CD4-positive, alpha-beta T cell treated with Interleukin-2 at 100 ng/mL for 4 hours (primary cell): ENCODE data around the gene TNS1.
"Not testable (repeated sequence)": the region's sequence is repeated elsewhere in the genome, so short reads cannot be mapped to it uniquely, and the experiment has no call there.

ENCODE experiments used
- DNase-seq: peaks from one replicate; pipeline ENCODE4 v3.0.0-alpha.2; 2020; ENCODE audit warnings: low spot score

The TNS1 gene

DNA sequence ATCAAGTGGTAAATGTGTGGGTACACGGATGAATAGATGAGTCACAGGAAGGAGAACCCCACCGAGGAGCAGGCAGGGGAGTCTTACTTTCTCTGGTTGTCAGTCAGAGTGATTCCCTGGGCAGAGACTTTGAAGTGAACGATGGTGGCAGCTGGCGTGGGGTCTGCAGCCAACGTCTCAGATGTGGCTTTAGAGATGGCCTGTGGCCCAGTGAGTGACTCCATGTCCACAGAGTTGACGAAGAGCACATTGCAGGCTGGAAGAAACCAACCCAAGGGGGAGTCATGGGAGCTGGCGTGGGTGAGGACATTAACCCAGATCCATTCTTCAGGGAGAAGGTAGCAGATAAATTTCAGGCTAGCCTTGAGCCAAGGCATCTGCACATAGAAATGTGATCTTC lies 193.1 kb downstream of the TNS1 start:
- DNase-seq = no peak

DNA sequence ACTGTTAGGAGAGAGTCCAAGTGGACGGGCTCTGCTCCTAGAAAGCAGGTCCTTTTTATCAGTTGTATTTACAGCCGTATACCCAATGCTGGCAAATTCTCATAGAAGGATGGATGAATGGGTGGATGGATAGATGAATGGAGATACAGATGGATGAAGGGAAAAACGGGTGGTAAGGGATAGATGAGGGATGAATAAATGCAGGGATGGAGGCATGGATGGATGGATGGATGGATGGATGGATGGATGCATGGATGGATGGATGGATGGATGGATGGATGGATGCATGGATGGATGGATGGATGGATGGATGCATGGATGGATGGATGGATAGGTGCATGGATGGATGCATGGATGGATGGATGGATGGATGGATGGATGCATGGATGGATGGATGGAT lies 193.8 kb downstream of the TNS1 start:
- not testable (repeated sequence) for DNase-seq

DNA sequence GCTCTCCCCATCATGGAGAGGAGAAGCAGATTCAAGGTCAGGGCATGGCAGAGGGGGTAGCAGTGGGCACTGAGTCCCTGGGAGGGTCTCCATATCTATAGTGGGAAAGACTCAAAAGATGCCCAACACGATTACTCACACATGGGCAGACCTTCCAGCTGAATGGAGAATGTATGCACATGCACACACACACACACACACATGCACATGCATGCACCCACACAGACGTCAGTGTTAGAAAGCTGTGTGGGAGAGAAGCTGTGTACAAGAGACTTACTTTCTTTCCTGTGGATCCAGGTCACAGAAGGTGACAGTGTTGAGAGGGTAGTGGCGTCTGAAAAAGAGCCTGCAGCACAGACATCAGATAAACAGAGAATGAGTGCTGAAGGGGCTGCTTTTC lies 194.5 kb downstream of the TNS1 start:
- no peak for DNase-seq

DNA sequence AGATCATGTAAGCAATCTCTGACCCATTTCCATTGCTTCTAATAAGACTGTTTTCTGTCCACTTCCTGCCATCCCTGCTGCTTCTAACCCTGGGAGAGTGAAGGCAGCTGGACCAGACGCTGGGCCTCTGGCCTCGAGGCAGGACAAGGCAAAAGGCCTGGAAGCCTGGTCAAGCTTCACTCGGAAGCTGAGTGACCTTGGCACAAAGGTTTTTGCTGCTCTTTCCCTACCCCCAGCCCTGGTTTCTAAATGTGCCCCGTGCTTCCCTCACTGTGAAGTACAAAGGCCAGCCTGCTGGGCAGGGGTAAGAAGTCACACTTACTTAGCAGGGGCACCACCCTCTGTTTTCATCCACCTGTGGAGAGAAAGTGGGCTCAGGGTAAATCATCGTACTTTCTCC lies 195.0 kb downstream of the TNS1 start:
- no peak for DNase-seq

DNA sequence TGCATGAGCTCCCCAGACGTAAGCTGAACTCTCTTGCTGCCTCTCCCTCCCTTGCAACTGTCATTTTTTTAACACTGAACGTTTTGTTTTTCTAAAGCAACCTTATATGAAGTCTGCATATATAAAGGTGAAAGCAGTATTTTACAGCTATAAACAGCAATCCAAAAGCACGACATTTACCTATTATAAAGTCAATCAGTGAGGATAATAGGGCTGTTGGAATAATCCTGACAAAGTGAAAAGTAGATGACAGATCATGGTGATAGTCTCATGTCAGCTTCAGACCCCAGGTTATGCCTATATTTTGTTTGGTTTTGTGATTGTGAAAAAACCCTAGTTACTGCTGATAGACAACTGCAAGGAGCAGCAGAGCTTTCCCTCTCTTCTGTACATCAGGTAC lies 195.8 kb downstream of the TNS1 start:
- DNase-seq = no peak

GRCh38 chr2:217806482-217806765 lies 196.4 kb downstream of the TNS1 start:
- DNase-seq = no peak

GRCh38 chr2:217805668-217806481 lies 196.9 kb downstream of the TNS1 start:
- DNase-seq = no peak

DNA sequence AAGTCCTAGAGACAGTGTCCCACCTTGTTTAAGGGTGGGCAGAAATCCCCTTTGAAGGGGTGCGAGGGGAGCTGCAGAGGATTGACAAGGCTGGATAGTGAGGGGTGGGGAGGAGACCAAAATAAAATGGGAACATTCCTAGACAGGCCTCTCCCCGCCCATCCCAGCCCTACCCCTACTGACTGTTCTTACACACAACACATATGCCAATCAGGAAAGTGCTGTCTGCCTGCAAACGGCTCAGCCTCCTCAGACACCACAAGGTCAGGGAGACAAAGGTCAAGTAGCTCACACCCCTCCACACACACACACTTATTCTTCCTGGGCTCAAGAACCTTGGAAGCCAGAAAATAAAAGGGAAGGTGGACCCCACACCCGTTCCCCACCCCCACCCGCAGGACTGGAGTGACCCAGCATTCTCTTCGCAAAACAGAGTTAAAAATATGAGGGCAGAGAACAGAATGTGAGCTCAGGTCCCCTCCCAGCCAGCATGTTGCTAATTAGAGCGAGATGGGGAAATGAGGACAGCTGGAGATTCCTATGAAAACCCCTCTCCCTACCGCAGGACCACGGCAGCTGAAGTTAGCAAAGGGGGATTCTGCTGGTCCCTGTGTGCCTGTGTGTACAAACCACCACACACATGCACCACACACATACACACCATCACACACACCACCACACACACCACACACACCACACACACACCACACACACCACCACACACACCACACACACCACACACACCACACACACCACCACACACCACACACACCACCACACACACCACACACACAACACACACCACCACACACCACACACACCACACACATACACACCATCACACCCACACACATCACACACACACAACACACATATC lies 197.8 kb downstream of the TNS1 start:
- no peak for DNase-seq

DNA sequence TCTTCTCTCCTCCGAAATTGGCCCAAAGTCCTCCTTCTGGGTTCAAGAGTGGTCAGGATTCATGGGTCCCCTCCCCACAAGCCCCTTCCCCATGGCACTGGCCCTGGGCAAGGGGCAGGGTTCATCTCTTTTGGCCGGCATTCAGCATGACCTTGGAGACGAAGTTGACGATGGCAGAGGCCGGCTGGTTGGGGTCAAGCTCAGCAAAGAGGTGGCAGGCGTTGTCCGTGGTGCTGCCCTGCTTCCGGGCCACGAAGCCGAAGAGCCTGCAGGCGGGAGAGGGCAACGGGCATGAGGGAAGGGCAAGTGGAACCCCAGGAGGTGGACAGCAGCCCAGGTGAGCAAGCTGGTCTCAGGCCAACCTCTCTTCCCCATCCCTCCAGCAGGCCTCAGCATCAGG lies 198.5 kb downstream of the TNS1 start:
- DNase-seq = no peak

DNA sequence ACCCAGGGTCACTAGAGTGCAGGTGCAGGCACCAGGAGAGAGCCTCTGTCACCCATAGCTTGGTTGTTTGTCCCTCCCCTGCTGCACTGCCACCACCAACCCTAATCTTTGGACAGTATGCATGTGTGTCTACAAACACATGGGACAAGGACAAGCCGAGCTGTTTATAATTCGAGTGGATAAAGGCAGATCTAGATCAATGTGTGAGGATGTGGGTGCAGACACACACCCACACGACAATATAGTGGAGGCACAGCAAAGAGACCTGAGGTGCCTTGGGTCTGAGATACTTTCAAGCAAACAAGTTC lies 199.2 kb downstream of the TNS1 start:
- DNase-seq = no peak

GRCh38 chr2:217802876-217803652 lies 199.7 kb downstream of the TNS1 start:
- no peak for DNase-seq

DNA sequence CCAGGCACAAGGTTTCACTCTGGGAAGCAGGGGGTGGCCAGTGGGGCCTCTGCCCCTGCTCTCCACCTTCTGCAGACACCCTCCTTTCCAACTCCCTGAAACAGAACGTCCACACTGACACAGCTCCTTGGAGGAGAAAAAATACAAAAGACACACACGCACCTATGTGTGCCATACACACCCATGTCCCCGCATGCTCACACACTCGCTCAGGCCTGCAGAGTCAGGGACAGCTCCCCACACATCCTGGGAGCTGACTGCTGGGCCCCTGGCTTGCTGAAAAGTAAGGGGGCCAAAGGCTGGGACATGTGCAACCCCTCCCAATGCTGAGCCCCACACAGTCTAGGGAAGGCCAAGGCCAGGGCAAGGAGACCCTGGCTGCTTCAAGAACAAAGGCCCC lies 200.5 kb downstream of the TNS1 start:
- no peak for DNase-seq

- DNase-seq = no peak
These were observed 201.1 kb downstream of the TNS1 start for GRCh38 chr2:217801711-217802110.

DNA sequence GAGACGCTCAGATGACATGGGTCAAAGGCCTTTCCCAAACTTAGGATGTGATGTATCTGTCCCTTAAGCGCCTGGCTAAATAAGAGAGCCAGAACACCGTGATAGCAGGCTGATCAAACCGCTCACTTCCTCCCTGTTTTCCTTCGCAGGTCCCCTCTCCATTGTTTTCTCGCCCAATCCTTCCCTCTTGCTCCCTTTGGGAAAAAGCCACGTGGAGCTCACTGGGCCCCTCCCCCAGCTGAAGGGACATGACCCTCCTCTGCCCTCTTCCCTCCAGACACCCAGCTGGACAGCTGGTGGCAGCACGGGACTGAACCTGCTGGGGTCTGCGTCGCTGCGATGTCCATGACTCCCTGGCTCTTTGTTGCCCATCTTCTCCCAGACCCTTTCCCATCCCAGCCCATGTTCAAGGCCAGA lies 201.7 kb downstream of the TNS1 start:
- DNase-seq = no peak

DNA sequence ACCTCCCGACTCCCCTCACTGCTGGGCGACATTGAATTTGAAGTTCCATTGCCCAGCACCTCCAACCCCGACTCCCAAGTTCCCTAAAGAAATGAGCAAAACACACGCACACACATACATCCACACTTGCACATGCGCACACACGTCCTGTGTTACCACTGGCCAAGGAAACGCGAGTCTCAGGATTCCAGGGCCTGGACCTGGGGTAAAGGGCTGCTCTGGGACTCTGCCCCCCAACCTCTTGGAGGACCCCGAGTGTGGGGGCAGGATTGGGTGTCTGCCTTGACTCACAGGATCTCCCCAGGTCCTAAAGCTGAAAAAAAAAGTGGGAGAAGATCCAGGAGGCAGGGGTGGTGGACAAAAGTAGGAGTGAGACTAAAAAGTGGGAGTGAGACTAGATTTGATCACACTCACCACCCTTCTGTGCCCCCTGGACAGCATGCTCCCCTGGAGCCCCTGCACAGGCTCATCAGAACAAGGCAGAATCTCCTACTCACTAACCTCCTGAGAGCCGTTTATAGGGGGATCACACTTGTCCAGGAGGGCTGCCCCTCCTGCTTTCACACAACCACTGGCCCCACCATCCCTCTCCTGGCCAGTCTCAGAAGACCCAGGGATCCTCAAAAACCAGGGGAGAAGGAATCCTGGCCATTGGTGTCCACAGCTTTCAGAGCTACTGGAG lies 202.2 kb downstream of the TNS1 start:
- no peak for DNase-seq

GRCh38 chr2:217799563-217800432 lies 203.0 kb downstream of the TNS1 start:
- DNase-seq = no peak

DNA sequence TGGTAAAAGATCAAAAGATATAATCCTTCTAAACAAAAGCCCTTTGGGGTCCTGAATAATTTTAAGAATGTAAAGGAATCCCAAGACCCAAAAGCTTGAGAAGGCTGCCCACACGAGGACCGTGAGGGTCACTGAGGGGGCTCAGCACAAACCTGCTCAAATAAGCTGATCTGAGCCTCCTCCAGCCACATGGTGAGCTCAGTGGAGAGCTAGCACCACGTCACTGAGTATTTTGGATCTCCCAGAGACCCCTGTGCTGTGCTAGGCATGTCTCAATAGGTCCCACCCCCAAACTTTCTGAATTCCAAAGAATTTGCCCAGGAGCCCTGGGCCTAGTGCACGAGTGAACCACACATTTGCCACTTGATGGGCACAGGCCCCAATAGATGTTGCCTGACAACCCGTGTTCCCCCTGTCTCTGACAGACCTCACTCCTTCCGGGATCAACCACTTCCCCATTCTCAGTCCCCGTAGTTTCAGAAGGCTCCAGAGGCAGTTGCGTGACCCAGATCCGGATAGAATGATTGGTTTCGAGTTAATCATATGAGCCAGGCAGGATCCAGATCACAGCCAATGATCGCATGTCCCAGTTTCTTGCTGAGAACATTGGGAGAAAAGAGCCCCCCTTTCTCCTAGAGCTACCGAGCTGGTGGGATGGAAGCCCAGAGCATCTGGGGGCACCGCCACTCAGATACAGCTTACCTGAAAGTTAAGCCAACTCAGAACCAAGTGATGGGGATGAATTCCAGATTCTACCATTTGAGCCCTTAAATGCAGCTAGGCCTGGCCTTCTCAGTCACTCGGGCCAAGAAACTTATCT lies 203.8 kb downstream of the TNS1 start:
- DNase-seq = peak; percentile 6

GRCh38 chr2:217798191-217798590 lies 204.6 kb downstream of the TNS1 start:
- DNase-seq = no peak

DNA sequence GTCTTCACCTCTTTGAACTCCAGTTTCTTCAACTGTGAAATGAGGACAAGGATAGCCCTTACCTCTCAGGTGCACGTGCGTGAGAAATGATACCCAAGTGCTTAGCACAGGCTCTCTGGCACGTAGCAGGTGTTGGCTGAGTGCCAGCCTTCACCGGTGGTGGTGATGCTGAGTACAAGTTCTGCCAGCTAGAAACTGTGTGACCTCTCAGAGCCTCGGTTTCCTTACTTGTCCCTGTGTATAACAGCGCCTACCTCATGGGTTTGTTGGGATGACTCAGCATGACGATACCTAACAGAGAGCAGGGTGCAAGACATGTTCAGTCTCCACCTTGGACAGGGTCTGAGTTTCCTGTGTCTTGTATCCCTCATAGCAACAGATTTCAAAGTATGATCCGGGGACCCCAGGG lies 205.1 kb downstream of the TNS1 start:
- DNase-seq = no peak

GRCh38 chr2:217797165-217797564 lies 205.6 kb downstream of the TNS1 start:
- DNase-seq = no peak
